Lower lobe of right lung (tissue), 2 donors: ENCODE data around the gene GSG1L. TPM values are rescaled to one million over a fixed set of nuclear protein-coding genes. Genes with fewer than 3 reads are reported as not detected.
"Not testable (repeated sequence)": the region's sequence is repeated elsewhere in the genome, so short reads cannot be mapped to it uniquely, and the experiment has no call there.

Source experiments
- ATAC-seq, 2 donors: fragments of 200-7000 bp; cut with Tn5 transposase; one replicate each; pipeline ENCODE4 v1.9.1; 2020 to 2022; ENCODE audit warnings: mild to moderate bottlenecking in 2 of 2, moderate library complexity in 2 of 2
- DNase-seq: peaks from one replicate; pipeline ENCODE4 v3.0.0-alpha.2; 2020
- H3K27ac ChIP-seq: fragments of 200-600 bp; one replicate; pipeline ENCODE4 v1.8.0; 2022
- H3K27me3 ChIP-seq: fragments of 200-600 bp; one replicate; pipeline ENCODE4 v1.8.0; 2022; ENCODE audit warnings: low read depth
- H3K36me3 ChIP-seq: fragments of 200-600 bp; one replicate; pipeline ENCODE4 v1.8.0; 2022; ENCODE audit warnings: mild to moderate bottlenecking
- H3K4me1 ChIP-seq: fragments of 200-600 bp; one replicate; pipeline ENCODE4 v1.8.0; 2022
- H3K4me3 ChIP-seq: fragments of 200-600 bp; one replicate; pipeline ENCODE4 v1.8.0; 2022; ENCODE audit warnings: mild to moderate bottlenecking
- H3K9me3 ChIP-seq: fragments of 200-600 bp; one replicate; pipeline ENCODE4 v1.8.0; 2022
- intact Hi-C: fragments of 100-400 bp; cut with DNase I; formaldehyde crosslinking; loops from one replicate; pipeline ENCODE4 v1.11.0; 2022
- total RNA-seq: library from RNA; stranded (reverse); fragmentation: NEBNext Ultra II Directional; extraction: Animal tissue kit (Norgen Biotek cat#: 25700); gene quantifications from one replicate; pipeline ENCODE4 v1.2.1, GENCODE V29; 2021
- TF ChIP-seq, protein P1 (sequence below): fragments of 200-600 bp; IDR thresholded peaks from one replicate; pipeline ENCODE4 v1.8.0; 2022; ENCODE audit warnings: antibody characterized with exemption, mild to moderate bottlenecking
- donor health status: DM: no; HTN: yes; CAD: no; lungs with severe emphysema.

GSG1L gene
- total RNA-seq, 1 donor from 2014 or later: 0.30 TPM

DNA sequence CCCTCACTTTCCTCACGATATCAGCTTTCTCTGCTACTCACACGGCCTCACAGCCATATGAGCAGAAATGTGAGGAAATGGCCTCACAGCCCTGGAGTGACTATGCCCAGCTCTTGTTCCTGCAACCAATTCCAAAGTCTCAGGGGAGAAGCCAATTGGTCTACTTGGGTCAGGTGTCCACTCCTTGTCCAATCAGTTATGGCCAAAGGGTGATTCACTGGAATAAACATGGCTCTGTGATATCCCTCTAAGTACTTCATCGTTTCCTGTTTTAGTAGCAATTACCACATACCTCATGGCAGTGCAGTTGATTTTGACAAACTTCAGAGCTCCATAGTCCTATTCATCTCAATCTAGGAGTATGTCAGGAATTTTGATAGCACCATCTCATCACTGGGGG, 318.2 kb downstream of the GSG1L start:
- H3K36me3 ChIP-seq: peaks cover 18% of the 10 kb centered on the region

DNA sequence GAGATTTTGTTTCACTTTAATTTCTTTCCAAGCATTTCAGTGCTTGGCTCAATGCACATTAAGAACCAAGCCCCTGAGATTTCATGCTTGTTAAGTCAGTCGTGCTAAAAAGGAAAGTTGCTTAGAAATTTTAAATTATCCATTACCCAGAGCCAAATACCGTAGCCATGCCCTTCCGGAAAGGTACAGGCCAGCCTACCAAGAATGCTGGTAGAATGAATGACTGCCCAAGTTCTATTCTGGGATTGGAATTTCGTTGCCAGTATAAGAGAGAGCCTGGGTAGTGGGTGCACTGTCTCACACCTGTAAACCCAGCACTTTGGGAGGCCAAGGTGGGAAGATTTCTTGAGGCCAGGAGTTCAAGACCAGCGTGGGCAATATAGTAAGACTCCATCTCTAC, 319.6 kb downstream of the GSG1L start:
- intact Hi-C loops: no loop called here
- H3K36me3 ChIP-seq: peaks cover 18% of the 10 kb centered on the region
- no peaks in the 10 kb centered on the region for H3K9me3 ChIP-seq
- H3K4me1 ChIP-seq: no peaks in the 10 kb centered on the region
- ATAC-seq (no peak), DNase-seq (no peak)
- TF ChIP-seq, protein P1, sequence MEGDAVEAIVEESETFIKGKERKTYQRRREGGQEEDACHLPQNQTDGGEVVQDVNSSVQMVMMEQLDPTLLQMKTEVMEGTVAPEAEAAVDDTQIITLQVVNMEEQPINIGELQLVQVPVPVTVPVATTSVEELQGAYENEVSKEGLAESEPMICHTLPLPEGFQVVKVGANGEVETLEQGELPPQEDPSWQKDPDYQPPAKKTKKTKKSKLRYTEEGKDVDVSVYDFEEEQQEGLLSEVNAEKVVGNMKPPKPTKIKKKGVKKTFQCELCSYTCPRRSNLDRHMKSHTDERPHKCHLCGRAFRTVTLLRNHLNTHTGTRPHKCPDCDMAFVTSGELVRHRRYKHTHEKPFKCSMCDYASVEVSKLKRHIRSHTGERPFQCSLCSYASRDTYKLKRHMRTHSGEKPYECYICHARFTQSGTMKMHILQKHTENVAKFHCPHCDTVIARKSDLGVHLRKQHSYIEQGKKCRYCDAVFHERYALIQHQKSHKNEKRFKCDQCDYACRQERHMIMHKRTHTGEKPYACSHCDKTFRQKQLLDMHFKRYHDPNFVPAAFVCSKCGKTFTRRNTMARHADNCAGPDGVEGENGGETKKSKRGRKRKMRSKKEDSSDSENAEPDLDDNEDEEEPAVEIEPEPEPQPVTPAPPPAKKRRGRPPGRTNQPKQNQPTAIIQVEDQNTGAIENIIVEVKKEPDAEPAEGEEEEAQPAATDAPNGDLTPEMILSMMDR: no peak
- H3K27ac ChIP-seq: no peak overlapping the region
- no peak overlapping the region for H3K4me3 ChIP-seq
- no peaks in the 10 kb centered on the region for H3K27me3 ChIP-seq

More for the DNA sequence above, 318.2 kb downstream of the GSG1L start:
- DNase-seq: no peak
- TF ChIP-seq, protein P1: no peak
- Histone ChIP-seq H3K4me3 (no peak overlapping the region), H3K9me3 (no peaks in the 10 kb centered on the region), H3K27ac (no peak overlapping the region), H3K4me1 (no peaks in the 10 kb centered on the region), H3K27me3 (no peaks in the 10 kb centered on the region)
- ATAC-seq: no peak
- intact Hi-C loops: no loop called here

DNA sequence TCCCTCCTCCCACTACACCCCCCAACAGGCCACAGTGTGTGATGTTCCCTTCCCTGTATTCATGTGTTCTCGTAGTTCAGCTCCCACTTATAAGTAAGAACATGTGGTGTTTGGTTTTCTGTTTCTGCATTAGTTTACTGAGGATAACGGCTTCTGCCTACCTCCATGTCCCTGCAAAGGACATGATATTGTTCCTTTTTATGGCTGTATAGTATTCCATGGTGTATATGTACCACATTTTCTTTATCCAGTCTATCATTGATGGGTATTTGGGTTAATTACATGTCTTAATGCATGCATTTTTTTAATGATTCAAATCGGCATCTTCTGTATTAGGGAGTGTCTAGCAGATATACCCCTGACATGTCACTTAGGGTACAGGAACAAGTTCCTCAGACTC, 320.5 kb downstream of the GSG1L start:
- intact Hi-C loops: not testable (repeated sequence)
- H3K36me3 ChIP-seq: peaks cover 18% of the 10 kb centered on the region

DNA sequence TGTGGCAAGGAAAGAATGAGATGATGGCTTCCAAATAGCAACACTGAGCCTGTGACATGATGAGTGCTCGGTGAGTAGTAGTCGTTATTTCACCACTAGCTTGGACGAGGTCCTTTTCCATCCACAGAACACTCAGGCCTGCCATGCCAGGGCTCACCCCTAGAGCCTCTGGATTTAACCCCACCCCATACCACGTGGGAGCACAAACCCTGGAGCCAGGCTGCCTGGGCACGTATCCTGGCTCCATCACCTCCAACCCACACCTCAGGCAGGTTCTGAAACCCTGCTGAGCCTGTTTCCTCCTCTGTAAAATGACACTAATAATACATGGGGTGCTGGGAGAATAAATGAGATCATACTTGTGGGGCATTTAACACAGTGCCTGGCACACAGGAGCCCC, 321.2 kb downstream of the GSG1L start:
- ATAC-seq (no peak), DNase-seq (no peak)
- Histone ChIP-seq H3K36me3 (peaks cover 18% of the 10 kb centered on the region), H3K4me3 (no peak overlapping the region), H3K27me3 (no peaks in the 10 kb centered on the region), H3K4me1 (no peaks in the 10 kb centered on the region), H3K27ac (no peak overlapping the region), H3K9me3 (no peaks in the 10 kb centered on the region)
- intact Hi-C loops: no loop called here
- TF ChIP-seq, protein P1: no peak

More for the DNA sequence above, 320.5 kb downstream of the GSG1L start:
- not testable (repeated sequence) for H3K4me3 ChIP-seq, H3K27me3 ChIP-seq, DNase-seq, ATAC-seq, H3K27ac ChIP-seq, H3K9me3 ChIP-seq, H3K4me1 ChIP-seq

DNA sequence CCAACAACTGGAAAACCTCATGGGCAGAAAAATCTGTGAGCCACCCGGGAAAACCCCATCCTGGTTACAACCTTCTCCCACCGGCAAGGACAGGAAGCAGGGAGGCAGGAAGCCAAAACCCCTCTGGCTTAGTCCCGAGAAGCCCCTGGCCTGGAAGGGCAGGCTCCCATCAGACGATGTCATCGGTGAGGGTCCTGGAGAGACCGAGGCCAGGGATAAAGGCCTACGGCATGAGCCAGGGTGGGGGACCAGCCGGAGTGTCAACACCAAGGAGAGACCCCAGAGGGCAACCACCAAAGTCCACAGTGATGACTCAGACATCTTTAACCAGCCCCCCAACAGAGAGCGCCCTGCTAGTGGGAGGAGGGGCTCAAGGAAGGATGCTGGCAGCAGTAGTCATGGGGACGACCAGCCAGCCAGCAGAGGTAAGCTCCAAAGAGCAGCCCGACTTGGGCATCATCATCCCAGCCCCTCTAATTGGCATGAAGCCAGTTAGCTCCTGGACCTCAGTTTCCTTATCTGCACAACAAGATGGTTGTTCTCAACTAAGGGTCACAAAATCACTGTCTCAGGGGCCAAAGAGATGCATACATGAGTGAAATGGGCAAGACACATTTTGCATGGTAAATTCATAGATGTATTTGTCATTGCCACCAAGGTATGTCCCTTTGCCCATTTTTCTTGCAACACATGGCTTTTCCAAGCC, 322.9 kb downstream of the GSG1L start:
- Histone ChIP-seq H3K27ac (no peak overlapping the region), H3K4me1 (no peaks in the 10 kb centered on the region), H3K9me3 (no peaks in the 10 kb centered on the region), H3K27me3 (no peaks in the 10 kb centered on the region), H3K36me3 (peaks cover 18% of the 10 kb centered on the region), H3K4me3 (no peak overlapping the region)
- intact Hi-C loops: no loop called here
- DNase-seq: no peak
- ATAC-seq: no peak
- TF ChIP-seq, protein P1: no peak

DNA sequence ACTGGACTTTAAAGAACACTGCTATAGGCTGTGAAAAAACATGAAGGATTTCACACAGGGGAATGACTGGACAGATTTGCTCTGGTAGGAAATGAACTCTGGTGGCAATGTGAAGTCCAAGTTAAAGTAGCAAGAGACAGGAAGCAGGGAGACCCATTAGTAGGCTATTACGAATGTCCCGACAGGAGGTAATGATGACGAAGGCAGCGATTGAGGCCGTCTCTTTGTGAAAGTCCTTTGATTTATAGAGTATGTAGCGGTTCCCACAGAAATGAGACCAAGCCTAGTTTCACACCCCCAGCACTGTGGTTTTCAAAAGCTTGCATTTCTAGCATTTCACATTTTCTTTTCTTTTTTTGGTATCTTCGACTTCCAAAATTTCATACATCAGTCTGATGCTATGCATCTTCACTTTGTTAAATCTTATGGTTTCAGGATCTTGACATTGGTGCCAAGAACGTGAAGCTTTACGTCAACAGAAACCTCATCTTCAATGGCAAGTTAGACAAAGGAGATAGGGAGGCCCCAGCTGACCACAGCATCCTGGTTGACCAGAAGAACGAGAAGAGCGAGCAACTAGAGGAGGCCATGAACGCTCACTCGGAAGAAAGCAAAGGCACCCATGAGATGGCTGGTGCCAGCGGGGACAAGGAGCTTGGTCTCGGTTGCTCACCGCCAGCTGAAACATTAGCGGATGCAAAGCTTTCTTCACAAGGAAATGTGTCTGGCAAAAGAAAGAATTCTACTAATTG, 323.7 kb downstream of the GSG1L start:
- TF ChIP-seq, protein P1: no peak
- H3K9me3 ChIP-seq: no peaks in the 10 kb centered on the region
- no peaks in the 10 kb centered on the region for H3K4me1 ChIP-seq
- no peak for DNase-seq
- no peak overlapping the region for H3K4me3 ChIP-seq
- intact Hi-C loops: no loop called here
- H3K36me3 ChIP-seq: peaks cover 18% of the 10 kb centered on the region
- no peak overlapping the region for H3K27ac ChIP-seq
- H3K27me3 ChIP-seq: no peaks in the 10 kb centered on the region
- no peak for ATAC-seq
